K562 (cell line): ENCODE data around the gene SIGLEC14. TPM values are rescaled to one million over a fixed set of nuclear protein-coding genes. Genes with fewer than 3 reads are reported as not detected.
A peak's percentile ranks its signal among the peaks of the same experiment; 100 is the strongest.

ENCODE experiments used
- CHD2 ChIP-seq: IDR thresholded peaks from 2 replicates; pipeline ENCODE4 v1.6.1; 2011; ENCODE audit warnings: low read depth, low read length
- CHD4 ChIP-seq: fragments of 200-600 bp; sonication (generic); IDR thresholded peaks from 3 replicates; pipeline ENCODE4 v1.6.1; 2012; ENCODE audit warnings: low read depth, mild to moderate bottlenecking, mixed read lengths, low read length, inconsistent platforms; ENCODE audit not compliant: insufficient read depth, insufficient replicate concordance, poor library complexity, severe bottlenecking
- CREM ChIP-seq: IDR thresholded peaks from 2 replicates; pipeline ENCODE4 v1.6.1; 2014; ENCODE audit warnings: antibody characterized with exemption, low read depth
- CTBP1 ChIP-seq: fragments of 450-650 bp; IDR thresholded peaks from 2 replicates; pipeline ENCODE4 v1.6.1; 2016; ENCODE audit warnings: borderline replicate concordance
- DACH1 ChIP-seq: fragments of 450-650 bp; IDR thresholded peaks from 2 replicates; pipeline ENCODE4 v1.6.1; 2018; ENCODE audit not compliant: partially characterized antibody
- GATAD2A ChIP-seq: fragments of 450-650 bp; IDR thresholded peaks from 2 replicates; pipeline ENCODE4 v1.6.1; 2017
- HDAC3 ChIP-seq: fragments of 450-650 bp; IDR thresholded peaks from 2 replicates; pipeline ENCODE4 v1.6.1; 2018; ENCODE audit warnings: borderline replicate concordance, mild to moderate bottlenecking, moderate library complexity; ENCODE audit not compliant: partially characterized antibody
- HNRNPK ChIP-seq: fragments of 200-400 bp; formaldehyde crosslinking; IDR thresholded peaks from one replicate; pipeline ENCODE4 v1.6.1; 2018; ENCODE audit warnings: mild to moderate bottlenecking, low read depth, low read length; ENCODE audit not compliant: poor library complexity, severe bottlenecking
- ILF3 ChIP-seq: fragments of 450-650 bp; IDR thresholded peaks from 2 replicates; pipeline ENCODE4 v1.6.1; 2018; ENCODE audit warnings: antibody characterized with exemption, mild to moderate bottlenecking, moderate library complexity, borderline replicate concordance
- MAFK ChIP-seq: IDR thresholded peaks from 2 replicates; pipeline ENCODE4 v1.6.1; 2011; ENCODE audit warnings: low read length, improper control_type of control experiment
- NR3C1 ChIP-seq: sonication (generic); formaldehyde crosslinking; IDR thresholded peaks from 2 replicates; pipeline ENCODE4 v1.8.1; 2022; ENCODE audit warnings: missing genetic modification reagents
- PHB2 ChIP-seq: fragments of 450-650 bp; IDR thresholded peaks from 2 replicates; pipeline ENCODE4 v1.6.1; 2017; ENCODE audit warnings: low read depth
- PYGO2 ChIP-seq: fragments of 450-650 bp; IDR thresholded peaks from 2 replicates; pipeline ENCODE4 v1.6.1; 2016; ENCODE audit warnings: mild to moderate bottlenecking, missing genetic modification characterization, moderate library complexity, missing compliant biosample characterization
- RAD21 ChIP-seq, 2 experiments: fragments of 250-450 bp in 1 of 2; fragments of 450-650 bp in 1 of 2; sonication (Bioruptor Pico) in 1 of 2; formaldehyde crosslinking in 1 of 2; IDR thresholded peaks in 1 of 2; conservative IDR thresholded peaks in 1 of 2; 2 replicates each; pipeline versions ENCODE4 v1.4.0 to v1.8.0; 2020 to 2022; ENCODE audit warnings: mild to moderate bottlenecking in 2 of 2, moderate library complexity in 1 of 2
- SIN3B ChIP-seq: fragments of 450-650 bp; IDR thresholded peaks from 2 replicates; pipeline ENCODE4 v1.6.1; 2017; ENCODE audit warnings: low read depth, mild to moderate bottlenecking, moderate library complexity
- SP1 ChIP-seq: sonication (generic); formaldehyde crosslinking; IDR thresholded peaks from 2 replicates; pipeline ENCODE4 v1.8.1; 2022; ENCODE audit warnings: mild to moderate bottlenecking, missing genetic modification reagents
- U2AF1 ChIP-seq: fragments of 200-400 bp; formaldehyde crosslinking; optimal IDR thresholded peaks from 2 replicates; pipeline ENCODE3; 2017; ENCODE audit warnings: mild to moderate bottlenecking, low read depth, low read length, moderate library complexity
- XRCC4 ChIP-seq: IDR thresholded peaks from one replicate; pipeline ENCODE4 v1.6.1; 2011; ENCODE audit not compliant: insufficient read depth, insufficient read length; ENCODE audit errors: extremely low read depth
- ZBTB1 ChIP-seq: sonication (generic); formaldehyde crosslinking; IDR thresholded peaks from 2 replicates; pipeline ENCODE4 v1.8.1; 2023; ENCODE audit warnings: missing genetic modification reagents, low read depth, mild to moderate bottlenecking, borderline replicate concordance
- ZC3H11A ChIP-seq: IDR thresholded peaks from 2 replicates; pipeline ENCODE4 v1.6.1; 2012; ENCODE audit warnings: low read depth, low read length, improper control_type of control experiment
- ZNF212 ChIP-seq: fragments of 450-650 bp; formaldehyde crosslinking; IDR thresholded peaks from 2 replicates; pipeline ENCODE4 v1.4.0; 2020; ENCODE audit warnings: mild to moderate bottlenecking
- ZNF324 ChIP-seq: fragments of 250-450 bp; sonication (Bioruptor Pico); IDR thresholded peaks from 2 replicates; pipeline ENCODE4 v1.4.0; 2020; ENCODE audit warnings: mild to moderate bottlenecking
- ZNF551 ChIP-seq: fragments of 250-450 bp; sonication (Bioruptor Pico); IDR thresholded peaks from 2 replicates; pipeline ENCODE4 v1.5.0; 2021; ENCODE audit warnings: mild to moderate bottlenecking, moderate library complexity
- ZNF830 ChIP-seq: fragments of 250-450 bp; sonication (Bioruptor Pico); IDR thresholded peaks from 2 replicates; pipeline ENCODE4 v1.5.0; 2021; ENCODE audit warnings: mild to moderate bottlenecking
- ZSCAN29 ChIP-seq: fragments of 450-650 bp; IDR thresholded peaks from 2 replicates; pipeline ENCODE4 v1.6.1; 2017
- polyA plus RNA-seq, 8 experiments: library from polyadenylated mRNA; depleted of rRNA in 4 of 8; stranded (reverse) in 5 of 8; unstranded in 3 of 8; fragments of >200 nt; fragmentation: Nextera tagmentation in 2 of 8; fragmentation: Illumina TruSeq in 1 of 8; extraction: Ambion mirVana in 2 of 8; extraction: Trizol in 1 of 8; gene quantifications; 2 replicates each; pipeline versions ENCODE4 v1.2.1 to v1.2.3, GENCODE V29; 2011 to 2014; ENCODE audit warnings: inconsistent platforms in 1 of 8, missing spikeins in 1 of 8
- total RNA-seq, 7 experiments: library from RNA; depleted of rRNA in 6 of 7; stranded (reverse); fragments of >200 nt in 6 of 7; fragmentation: Illumina TruSeq in 2 of 7; extraction: Trizol in 2 of 7; gene quantifications; 2 replicates each; pipeline versions ENCODE4 v1.2.1 to v1.2.3, GENCODE V29; 2011 to 2021; ENCODE audit warnings: low replicate concordance in 1 of 7
- TF ChIP-seq, protein P1 (sequence below): IDR thresholded peaks from 2 replicates; pipeline ENCODE4 v1.6.1; 2014; ENCODE audit warnings: antibody characterized with exemption
- TF ChIP-seq, protein P2 (sequence below): IDR thresholded peaks from 3 replicates; pipeline ENCODE4 v1.6.1; 2011; ENCODE audit warnings: borderline replicate concordance, mild to moderate bottlenecking; ENCODE audit not compliant: insufficient read length, insufficient read depth
- TF ChIP-seq, protein P3 (sequence below): sonication (generic); formaldehyde crosslinking; IDR thresholded peaks from 2 replicates; pipeline ENCODE4 v1.8.1; 2023; ENCODE audit warnings: mild to moderate bottlenecking, missing genetic modification reagents

Gene SIGLEC14
- total and polyA plus RNA-seq, 9 of the 15 experiments (the other 6 are each of a cell fraction or from before 2014, with no cell fraction given): not detected

DNA sequence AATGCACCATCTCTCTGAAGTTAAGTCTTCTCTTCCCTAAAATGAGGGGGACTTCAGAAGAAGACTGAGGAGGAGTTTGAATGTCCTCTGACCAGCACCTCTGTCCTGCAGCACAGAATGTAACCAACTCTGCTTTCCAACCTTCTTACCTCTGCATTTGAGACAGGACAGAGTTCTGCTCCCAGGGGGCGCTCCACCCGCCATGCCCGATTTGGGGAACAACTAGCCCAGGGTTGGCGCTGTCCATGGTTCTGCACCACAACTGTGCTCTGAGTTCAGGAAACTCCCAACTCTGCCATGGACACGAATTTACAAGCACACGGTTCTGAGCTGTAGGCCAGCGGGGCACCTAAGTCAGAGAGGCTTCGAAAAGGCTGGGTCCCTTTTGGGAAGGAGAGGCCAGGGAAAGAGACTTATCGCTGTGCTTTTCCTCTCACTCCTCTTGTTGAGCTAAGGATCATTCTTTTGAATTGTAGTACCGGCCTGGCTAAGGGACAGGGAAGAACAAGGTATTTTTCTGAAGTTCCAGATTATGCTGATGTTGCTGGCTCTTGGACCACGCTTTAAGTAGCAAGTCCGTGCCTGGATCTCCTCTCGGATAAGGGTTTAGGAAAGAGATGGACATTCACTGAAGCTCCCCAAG, 38.6 kb downstream of the SIGLEC14 start (continued):
- TF ChIP-seq, protein P1, sequence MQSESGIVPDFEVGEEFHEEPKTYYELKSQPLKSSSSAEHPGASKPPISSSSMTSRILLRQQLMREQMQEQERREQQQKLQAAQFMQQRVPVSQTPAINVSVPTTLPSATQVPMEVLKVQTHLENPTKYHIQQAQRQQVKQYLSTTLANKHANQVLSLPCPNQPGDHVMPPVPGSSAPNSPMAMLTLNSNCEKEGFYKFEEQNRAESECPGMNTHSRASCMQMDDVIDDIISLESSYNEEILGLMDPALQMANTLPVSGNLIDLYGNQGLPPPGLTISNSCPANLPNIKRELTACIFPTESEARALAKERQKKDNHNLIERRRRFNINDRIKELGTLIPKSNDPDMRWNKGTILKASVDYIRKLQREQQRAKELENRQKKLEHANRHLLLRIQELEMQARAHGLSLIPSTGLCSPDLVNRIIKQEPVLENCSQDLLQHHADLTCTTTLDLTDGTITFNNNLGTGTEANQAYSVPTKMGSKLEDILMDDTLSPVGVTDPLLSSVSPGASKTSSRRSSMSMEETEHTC: no peak
- no peak for TF ChIP-seq HNRNPK
- TF ChIP-seq ZNF324: no peak
- TF ChIP-seq SP1 (CRISPR knock-in tag): 0 out of 2 replicates have a peak, but pooled peaks have one; percentile 29
- no peak for TF ChIP-seq GATAD2A
- peak; percentile 60; the same call in 1 of the 2 replicates for TF ChIP-seq CTBP1
- TF ChIP-seq PHB2: no peak
- no peak for TF ChIP-seq SIN3B
- TF ChIP-seq ILF3: no peak
- peak; percentile 74 for TF ChIP-seq CREM
- TF ChIP-seq CHD2: no peak
- TF ChIP-seq ZSCAN29: no peak
- TF ChIP-seq CHD4: no peak
- TF ChIP-seq, protein P2, sequence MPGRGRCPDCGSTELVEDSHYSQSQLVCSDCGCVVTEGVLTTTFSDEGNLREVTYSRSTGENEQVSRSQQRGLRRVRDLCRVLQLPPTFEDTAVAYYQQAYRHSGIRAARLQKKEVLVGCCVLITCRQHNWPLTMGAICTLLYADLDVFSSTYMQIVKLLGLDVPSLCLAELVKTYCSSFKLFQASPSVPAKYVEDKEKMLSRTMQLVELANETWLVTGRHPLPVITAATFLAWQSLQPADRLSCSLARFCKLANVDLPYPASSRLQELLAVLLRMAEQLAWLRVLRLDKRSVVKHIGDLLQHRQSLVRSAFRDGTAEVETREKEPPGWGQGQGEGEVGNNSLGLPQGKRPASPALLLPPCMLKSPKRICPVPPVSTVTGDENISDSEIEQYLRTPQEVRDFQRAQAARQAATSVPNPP: no peak
- peak; percentile 74 to 87 for TF ChIP-seq RAD21 (CRISPR knock-in tag; conservative IDR thresholded peaks at IDR 0.05 in 1 of 2, IDR thresholded peaks at IDR 0.05 in 1 of 2)
- TF ChIP-seq PYGO2: no peak; the same call in 1 of the 2 replicates
- peak; percentile 81 for TF ChIP-seq NR3C1 (CRISPR knock-in tag)
- TF ChIP-seq ZNF551 (CRISPR knock-in tag): no peak
- no peak for TF ChIP-seq XRCC4
- no peak for TF ChIP-seq HDAC3
- TF ChIP-seq ZNF212 (CRISPR knock-in tag): no peak
- no peak for TF ChIP-seq DACH1
- TF ChIP-seq MAFK: no peak
- no peak for TF ChIP-seq ZC3H11A
- no peak for TF ChIP-seq U2AF1
- TF ChIP-seq ZNF830 (CRISPR knock-in tag): no peak
- peak; percentile 82; the same call in 1 of the 2 replicates for TF ChIP-seq ZBTB1
- TF ChIP-seq, protein P3, sequence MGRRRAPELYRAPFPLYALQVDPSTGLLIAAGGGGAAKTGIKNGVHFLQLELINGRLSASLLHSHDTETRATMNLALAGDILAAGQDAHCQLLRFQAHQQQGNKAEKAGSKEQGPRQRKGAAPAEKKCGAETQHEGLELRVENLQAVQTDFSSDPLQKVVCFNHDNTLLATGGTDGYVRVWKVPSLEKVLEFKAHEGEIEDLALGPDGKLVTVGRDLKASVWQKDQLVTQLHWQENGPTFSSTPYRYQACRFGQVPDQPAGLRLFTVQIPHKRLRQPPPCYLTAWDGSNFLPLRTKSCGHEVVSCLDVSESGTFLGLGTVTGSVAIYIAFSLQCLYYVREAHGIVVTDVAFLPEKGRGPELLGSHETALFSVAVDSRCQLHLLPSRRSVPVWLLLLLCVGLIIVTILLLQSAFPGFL: no peak
